OCI-LY1 (cell line): ENCODE results near the gene SEMA4A.

Source experiments
- H2AFZ ChIP-seq: fragments of 200-600 bp; sonication (generic), shearing (Covaris generic); 2 replicates; pipeline ENCODE4 v1.6.0; 2014; ENCODE audit warnings: antibody characterized with exemption, mild to moderate bottlenecking, low read length
- H3F3A ChIP-seq: fragments of 200-600 bp; sonication (generic), shearing (Covaris generic); 2 replicates; pipeline ENCODE4 v1.6.0; 2014; ENCODE audit warnings: mild to moderate bottlenecking, antibody characterized with exemption, low read length, moderate library complexity; ENCODE audit not compliant: insufficient read depth
- H3K27ac ChIP-seq: fragments of 200-600 bp; sonication (generic); 2 replicates; pipeline ENCODE4 v1.5.1; 2014; ENCODE audit warnings: low read length, mixed run types, mild to moderate bottlenecking, low read depth; ENCODE audit not compliant: poor library complexity, severe bottlenecking
- H3K27me3 ChIP-seq: fragments of 200-600 bp; sonication (generic); 2 replicates; pipeline ENCODE4 v1.6.0; 2014; ENCODE audit warnings: antibody characterized with exemption, mild to moderate bottlenecking, low read length, moderate library complexity; ENCODE audit not compliant: insufficient read depth
- H3K36me3 ChIP-seq: fragments of 200-600 bp; sonication (generic); 2 replicates; pipeline ENCODE4 v1.6.1; 2014; ENCODE audit warnings: mild to moderate bottlenecking, antibody characterized with exemption, low read length, moderate library complexity, mixed read lengths; ENCODE audit not compliant: insufficient read depth
- H3K4me1 ChIP-seq: fragments of 200-600 bp; sonication (generic); 2 replicates; pipeline ENCODE4 v1.5.1; 2014; ENCODE audit warnings: mild to moderate bottlenecking, low read length, moderate library complexity; ENCODE audit not compliant: insufficient read depth, severe bottlenecking
- H3K4me2 ChIP-seq: fragments of 200-600 bp; sonication (generic), shearing (Covaris generic); 2 replicates; pipeline ENCODE4 v1.6.1; 2014; ENCODE audit warnings: low read length
- H3K4me3 ChIP-seq: fragments of 200-600 bp; sonication (generic); 2 replicates; pipeline ENCODE4 v1.5.1; 2014; ENCODE audit warnings: low read length, low read depth, mild to moderate bottlenecking, mixed read lengths; ENCODE audit not compliant: poor library complexity, severe bottlenecking
- H3K79me2 ChIP-seq: fragments of 200-600 bp; shearing (Covaris generic); 2 replicates; pipeline ENCODE4 v1.6.1; 2016; ENCODE audit warnings: mixed run types, low read length, mixed read lengths; ENCODE audit not compliant: insufficient read depth
- H3K9ac ChIP-seq: fragments of 200-600 bp; sonication (generic), shearing (Covaris generic); 2 replicates; pipeline ENCODE4 v1.6.1; 2014; ENCODE audit warnings: mild to moderate bottlenecking, low read length, mixed read lengths
- H3K9me2 ChIP-seq: fragments of 200-600 bp; sonication (generic), shearing (Covaris generic); 2 replicates; pipeline ENCODE4 v1.6.1; 2014; ENCODE audit warnings: low read depth, mild to moderate bottlenecking, low read length, mixed read lengths
- H3K9me3 ChIP-seq: fragments of 200-600 bp; shearing (Covaris generic); 2 replicates; pipeline ENCODE4 v1.6.1; 2014; ENCODE audit warnings: low read length, mixed read lengths
- H4K20me1 ChIP-seq: fragments of 200-600 bp; sonication (generic), shearing (Covaris generic); 2 replicates; pipeline ENCODE4 v1.6.0; 2016; ENCODE audit warnings: mild to moderate bottlenecking, low read length; ENCODE audit not compliant: insufficient read depth
- CTCF ChIP-seq: fragments of 200-600 bp; sonication (generic), shearing (Covaris generic); IDR thresholded peaks from 2 replicates; pipeline ENCODE4 v1.5.1; 2017; ENCODE audit warnings: mild to moderate bottlenecking, antibody characterized with exemption, low read length, moderate library complexity, mixed read lengths
- EZH2 ChIP-seq: fragments of 200-600 bp; sonication (generic), shearing (Covaris generic); IDR thresholded peaks from 2 replicates; pipeline ENCODE4 v1.8.0; 2017; ENCODE audit warnings: borderline replicate concordance, mixed run types, mild to moderate bottlenecking, antibody characterized with exemption, low read length, moderate library complexity, mixed read lengths

Gene SEMA4A

GRCh38 chr1:156157966-156158365 is 4.6 kb downstream of the SEMA4A start:
- peak overlapping the region; percentile 31 for H3K4me3 ChIP-seq
- peak overlapping the region; percentile 55 for H3K4me2 ChIP-seq
- no peak for TF ChIP-seq CTCF
- TF ChIP-seq EZH2, result no peak
- no peaks in the 10 kb centered on the region for H3F3A ChIP-seq
- H3K27ac ChIP-seq, result peak overlapping the region; percentile 93
- no peak overlapping the region for H2AFZ ChIP-seq
- no peaks in the 10 kb centered on the region for H3K9me3 ChIP-seq
- H3K27me3 ChIP-seq, result no peaks in the 10 kb centered on the region
- peaks cover 78% of the 10 kb centered on the region for H3K4me1 ChIP-seq
- peaks cover 31% of the 10 kb centered on the region; the same call in 1 of the 2 replicates for H3K36me3 ChIP-seq
- no peaks in the 10 kb centered on the region for H3K9me2 ChIP-seq
- H3K9ac ChIP-seq, result peak overlapping the region; percentile 30; the same call in 1 of the 2 replicates
- H3K79me2 ChIP-seq, result no peaks in the 10 kb centered on the region
- H4K20me1 ChIP-seq, result no peaks in the 10 kb centered on the region

DNA sequence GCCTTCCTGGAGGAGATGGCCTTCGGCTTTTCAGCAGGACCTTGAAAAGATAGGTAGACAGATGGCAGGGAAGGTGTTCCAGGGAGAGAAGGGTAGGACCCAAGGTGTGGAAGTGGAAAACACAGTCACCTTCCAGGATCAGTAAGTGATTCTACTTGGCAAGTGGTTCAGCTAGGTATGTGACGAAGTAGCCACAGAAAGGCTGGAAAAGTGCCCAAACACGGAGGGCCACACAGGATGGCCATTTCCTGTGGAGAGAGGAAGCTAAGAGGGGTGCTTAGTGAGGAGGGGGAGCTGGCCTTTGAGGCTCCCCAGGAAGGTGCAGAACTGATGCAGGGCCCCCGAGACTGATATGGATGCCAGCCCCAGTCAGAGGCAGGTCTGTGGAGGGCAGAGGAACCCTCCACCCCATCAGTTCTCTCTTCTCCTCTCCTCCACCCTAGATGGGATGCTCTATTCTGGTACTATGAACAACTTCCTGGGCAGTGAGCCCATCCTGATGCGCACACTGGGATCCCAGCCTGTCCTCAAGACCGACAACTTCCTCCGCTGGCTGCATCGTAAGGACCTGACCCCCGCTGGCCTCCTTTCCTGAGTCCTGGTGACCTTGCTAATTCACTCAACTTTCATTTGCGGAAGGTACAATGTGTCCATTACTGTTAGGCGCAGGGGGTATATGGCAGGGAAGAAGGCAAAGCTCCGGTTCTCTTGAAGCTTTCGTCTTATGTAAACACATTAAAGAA is 6.8 kb downstream of the SEMA4A start:
- H3K27ac ChIP-seq, result no peak overlapping the region
- H3K4me1 ChIP-seq, result peaks cover 56% of the 10 kb centered on the region
- no peaks in the 10 kb centered on the region for H4K20me1 ChIP-seq
- H3K4me2 ChIP-seq, result peak overlapping the region; percentile 59; the same call in 1 of the 2 replicates
- H3K9ac ChIP-seq, result no peak overlapping the region
- H3K4me3 ChIP-seq, result peak overlapping the region; percentile 42
- peaks cover 48% of the 10 kb centered on the region for H3K36me3 ChIP-seq
- H3K79me2 ChIP-seq, result no peaks in the 10 kb centered on the region
- H3K9me2 ChIP-seq, result no peaks in the 10 kb centered on the region
- TF ChIP-seq EZH2, result no peak
- TF ChIP-seq CTCF, result no peak
- no peak overlapping the region for H2AFZ ChIP-seq
- no peaks in the 10 kb centered on the region for H3K27me3 ChIP-seq
- H3K9me3 ChIP-seq, result no peaks in the 10 kb centered on the region
- no peaks in the 10 kb centered on the region for H3F3A ChIP-seq

GRCh38 chr1:156160743-156161171 is 7.4 kb downstream of the SEMA4A start:
- TF ChIP-seq CTCF, result no peak
- TF ChIP-seq EZH2, result no peak
- H3K36me3 ChIP-seq, result peaks cover 52% of the 10 kb centered on the region
- peak overlapping the region; percentile 42 for H3K4me3 ChIP-seq
- H3K4me2 ChIP-seq, result peak overlapping the region; percentile 59; the same call in 1 of the 2 replicates
- no peaks in the 10 kb centered on the region for H3F3A ChIP-seq
- no peaks in the 10 kb centered on the region for H4K20me1 ChIP-seq
- H3K9me3 ChIP-seq, result no peaks in the 10 kb centered on the region
- no peaks in the 10 kb centered on the region for H3K27me3 ChIP-seq
- peaks cover 50% of the 10 kb centered on the region for H3K4me1 ChIP-seq
- H3K79me2 ChIP-seq, result no peaks in the 10 kb centered on the region
- H3K27ac ChIP-seq, result no peak overlapping the region
- H3K9ac ChIP-seq, result no peak overlapping the region
- no peak overlapping the region for H2AFZ ChIP-seq
- H3K9me2 ChIP-seq, result no peaks in the 10 kb centered on the region
